Epidermal melanocyte (primary cell): ENCODE results near the gene STK32B.
"Not testable (repeated sequence)": the region's sequence is repeated elsewhere in the genome, so short reads cannot be mapped to it uniquely, and the experiment has no call there.

ENCODE experiments used
- DNase-seq: peaks from one replicate; pipeline ENCODE4 v3.0.0; 2011; ENCODE audit warnings: low spot score; ENCODE audit not compliant: insufficient read length

Gene STK32B

DNA sequence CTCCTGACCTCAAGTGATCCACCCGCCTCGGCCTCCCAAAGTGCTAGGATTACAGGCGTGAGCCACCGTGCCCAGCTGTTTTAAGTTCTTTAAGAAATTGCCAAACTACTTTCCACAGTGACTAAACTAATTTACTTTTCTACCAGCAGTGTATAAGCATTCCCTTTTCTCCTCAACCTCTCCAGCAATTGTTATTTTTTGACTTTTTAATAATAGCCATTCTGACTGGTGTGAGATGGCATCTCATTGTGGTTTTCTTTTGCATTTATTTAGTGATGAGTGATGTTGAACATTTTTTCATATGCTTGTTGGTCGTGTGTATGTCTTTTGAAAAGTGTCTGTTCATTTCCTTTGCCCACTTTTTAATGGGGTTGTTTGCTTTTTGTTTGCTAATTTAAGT, 199.3 kb downstream of the STK32B start:
- DNase-seq: not testable (repeated sequence)

GRCh38 chr4:5256421-5256820, 205.1 kb downstream of the STK32B start:
- no peak for DNase-seq

GRCh38 chr4:5257086-5257485, 205.8 kb downstream of the STK32B start:
- no peak for DNase-seq

DNA sequence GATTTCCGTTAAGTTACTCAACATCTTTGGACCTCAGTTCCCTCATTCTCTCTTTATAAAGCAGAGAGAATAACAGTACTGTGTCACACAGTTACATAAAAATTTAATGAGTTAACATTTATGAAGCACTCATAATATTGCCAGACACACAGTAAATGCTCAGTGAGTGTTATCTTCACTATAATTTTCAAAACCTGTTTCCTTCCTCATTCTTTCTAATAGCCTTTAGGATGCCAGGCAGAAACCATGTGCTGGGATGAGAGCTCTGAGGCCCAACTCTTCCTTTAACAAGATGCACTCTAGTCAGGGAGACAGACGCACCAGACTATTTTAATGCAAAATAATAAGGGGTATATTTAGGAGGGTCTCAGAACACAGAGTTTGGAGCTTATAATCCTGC, 208.2 kb downstream of the STK32B start:
- no peak for DNase-seq

DNA sequence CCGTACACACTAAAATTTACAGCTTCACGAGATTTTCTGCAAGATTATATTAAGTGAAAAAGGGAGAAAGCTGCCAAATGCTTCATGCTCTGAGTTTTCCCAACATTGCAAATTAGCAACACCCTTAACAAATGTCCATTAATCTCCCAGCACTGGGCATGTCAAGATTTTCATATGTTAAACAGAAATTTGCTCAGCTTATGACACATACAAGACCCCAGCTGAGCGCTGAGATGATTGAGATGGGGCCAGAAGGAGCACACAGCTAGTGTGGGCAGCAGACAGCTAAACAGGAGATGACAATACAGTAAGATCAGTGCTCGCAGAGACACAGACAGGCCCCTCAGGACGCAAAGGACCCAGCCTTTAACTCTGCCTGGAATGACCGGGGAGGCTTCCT, 208.8 kb downstream of the STK32B start:
- no peak for DNase-seq

DNA sequence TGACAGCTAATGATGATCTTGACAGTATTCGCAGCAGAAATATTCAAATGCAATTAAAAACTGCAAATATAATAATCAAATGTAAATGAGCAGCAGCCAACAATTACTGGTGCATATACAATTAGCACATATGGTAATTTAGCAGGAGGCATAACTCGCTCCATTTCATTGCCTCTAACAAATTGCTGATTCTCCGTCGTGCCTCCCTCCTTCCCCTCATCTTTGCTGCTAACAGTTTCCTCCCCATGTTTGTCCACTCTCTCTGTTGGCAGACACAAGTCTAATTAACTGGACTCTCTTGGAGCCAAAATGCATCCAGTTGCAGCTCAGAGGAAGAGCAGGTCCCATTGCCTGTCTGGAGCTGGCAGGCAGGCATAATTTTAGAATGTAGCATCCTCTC, 210.6 kb downstream of the STK32B start:
- DNase-seq: no peak

- DNase-seq: no peak
These were observed 215.7 kb downstream of the STK32B start for GRCh38 chr4:5266991-5267390.

GRCh38 chr4:5267408-5267807, 216.1 kb downstream of the STK32B start:
- no peak for DNase-seq

DNA sequence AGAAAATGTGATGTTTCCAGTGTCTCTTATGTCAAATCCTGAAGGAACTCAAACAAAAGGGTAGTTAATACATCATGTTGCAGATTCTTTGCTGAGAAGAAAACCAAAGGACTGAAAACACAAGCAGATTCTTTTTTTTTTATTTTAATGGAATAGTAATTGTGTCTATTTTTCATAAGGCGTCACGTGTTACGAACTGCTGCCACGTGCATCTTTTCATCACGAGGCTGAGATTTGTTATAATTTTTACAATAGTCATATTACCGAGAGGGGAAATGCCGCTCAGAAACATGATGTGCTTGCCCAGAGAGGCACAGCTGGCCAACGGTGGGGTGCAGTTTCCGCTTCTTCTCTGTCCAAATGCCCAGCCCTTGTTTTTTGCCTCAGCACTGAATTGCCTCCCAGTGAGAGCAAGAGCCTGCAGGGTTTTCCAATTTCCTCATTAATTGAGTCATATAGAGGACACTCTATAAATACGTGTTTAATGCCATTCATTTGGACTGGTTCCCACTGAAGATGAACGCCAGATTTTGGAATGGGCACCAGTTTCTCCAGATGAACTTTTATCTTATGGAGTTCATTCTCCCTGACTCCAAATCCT, 225.3 kb downstream of the STK32B start:
- DNase-seq: no peak

- DNase-seq: no peak
These were observed 225.8 kb downstream of the STK32B start for GRCh38 chr4:5277079-5277478.

DNA sequence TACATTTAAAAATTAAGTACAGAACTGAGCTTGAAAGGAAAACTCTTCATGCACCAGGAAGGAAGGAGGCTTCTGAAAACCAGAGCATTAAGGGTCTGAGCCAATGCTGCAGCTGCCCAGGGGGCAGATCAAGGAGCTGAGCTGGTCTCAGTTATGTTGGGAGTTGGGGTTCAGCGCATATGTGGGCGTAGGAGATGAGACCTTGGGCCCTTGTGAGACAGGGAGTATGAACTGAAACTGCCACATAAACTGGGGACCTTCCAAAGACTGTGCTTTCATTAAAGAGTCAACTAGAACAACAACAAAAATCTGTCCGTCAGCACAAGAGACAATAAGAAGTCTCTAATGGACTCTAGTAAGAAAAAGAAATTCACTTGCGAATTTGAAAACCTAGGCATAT, 226.9 kb downstream of the STK32B start:
- no peak for DNase-seq

GRCh38 chr4:5280069-5280468, 228.8 kb downstream of the STK32B start:
- DNase-seq: not testable (repeated sequence)

GRCh38 chr4:5280828-5281227, 229.5 kb downstream of the STK32B start:
- DNase-seq: no peak

DNA sequence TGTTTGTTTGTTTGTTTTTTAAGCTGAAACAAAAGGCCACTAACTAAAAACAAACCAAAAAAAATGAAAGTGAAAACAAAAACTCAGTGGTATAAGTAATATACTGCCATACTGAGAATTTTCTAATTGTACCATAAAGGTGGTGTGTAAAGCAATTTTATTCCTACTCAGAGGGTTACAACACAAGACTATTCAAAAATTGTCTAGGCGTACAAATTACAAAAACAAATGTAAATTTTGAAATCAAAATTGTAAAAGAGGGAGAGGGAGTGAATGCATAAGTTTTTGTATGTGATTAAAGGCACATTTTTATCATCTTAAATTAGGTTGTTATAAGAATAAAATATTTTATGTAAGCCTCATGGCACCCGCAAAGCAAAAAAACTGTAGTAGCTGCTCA, 232.6 kb downstream of the STK32B start:
- no peak for DNase-seq

DNA sequence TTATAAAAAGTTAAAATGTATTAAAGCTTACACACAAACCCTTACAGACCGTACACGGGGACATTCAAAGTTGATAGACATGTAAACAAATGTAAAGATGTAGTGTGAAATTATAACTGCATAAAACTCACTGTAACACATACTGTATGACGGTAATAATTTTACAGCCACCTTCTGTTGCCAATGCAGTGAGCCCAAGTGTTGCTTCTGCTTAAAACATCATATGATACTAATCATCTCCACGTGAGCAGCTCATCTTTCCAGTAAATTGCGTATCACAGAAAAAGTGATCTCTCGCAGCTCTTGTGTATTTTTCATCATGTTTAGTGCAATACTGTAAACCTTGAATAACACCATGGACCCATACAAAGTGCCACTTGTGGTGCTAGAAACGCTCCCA, 233.2 kb downstream of the STK32B start:
- DNase-seq: no peak

GRCh38 chr4:5292101-5292500, 240.8 kb downstream of the STK32B start:
- no peak for DNase-seq

- not testable (repeated sequence) for DNase-seq
These were observed 246.9 kb downstream of the STK32B start for GRCh38 chr4:5298000-5298787.

GRCh38 chr4:5300283-5300682, 249.0 kb downstream of the STK32B start:
- DNase-seq: no peak

DNA sequence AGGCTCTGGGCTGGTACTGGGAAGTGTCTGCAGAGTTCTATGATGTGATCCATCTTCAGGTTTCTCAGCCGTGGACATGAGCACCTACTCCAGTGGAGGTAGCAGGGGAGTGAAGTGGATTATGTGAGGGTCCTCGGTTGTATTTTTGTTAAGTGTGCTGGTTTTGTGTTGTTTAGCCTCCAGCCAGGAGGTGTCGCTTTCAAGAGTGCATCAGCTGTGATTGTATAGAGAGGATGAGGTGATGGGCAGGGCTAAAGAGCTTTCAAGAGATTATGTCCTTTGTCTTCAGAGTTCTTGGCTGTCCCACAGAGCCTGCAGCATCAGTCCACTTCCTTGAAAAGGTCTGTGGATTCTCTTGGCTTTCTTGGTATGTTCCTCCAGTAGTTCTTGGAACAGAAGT, 256.6 kb downstream of the STK32B start:
- DNase-seq: no peak

- DNase-seq: no peak
These were observed 271.0 kb downstream of the STK32B start for GRCh38 chr4:5322321-5322720.

- no peak for DNase-seq
These were observed 279.2 kb downstream of the STK32B start for GRCh38 chr4:5330339-5330989.

GRCh38 chr4:5337731-5338130, 286.5 kb downstream of the STK32B start:
- no peak for DNase-seq

- no peak for DNase-seq
These were observed 287.3 kb downstream of the STK32B start for GRCh38 chr4:5338531-5338930.
